GM12801 (cell line): ENCODE results near the gene ATP13A4.

Source experiments
- CTCF ChIP-seq: IDR thresholded peaks from one replicate; pipeline ENCODE4 v1.5.1; 2011; ENCODE audit warnings: control low read depth; ENCODE audit not compliant: insufficient read length; ENCODE audit errors: extremely low read depth

Gene ATP13A4

GRCh38 chr3:193522473-193522872, 32.2 kb downstream of the ATP13A4 start:
- no peak for TF ChIP-seq CTCF

- TF ChIP-seq CTCF, result no peak
Measured at GRCh38 chr3:193520738-193521137, 34.0 kb downstream of the ATP13A4 start.

GRCh38 chr3:193515966-193516365, 38.7 kb downstream of the ATP13A4 start:
- no peak for TF ChIP-seq CTCF

- no peak for TF ChIP-seq CTCF
Measured at GRCh38 chr3:193510154-193510553, 44.5 kb downstream of the ATP13A4 start.

GRCh38 chr3:193509103-193509965, 45.4 kb downstream of the ATP13A4 start:
- TF ChIP-seq CTCF, result no peak

GRCh38 chr3:193508108-193508507, 46.6 kb downstream of the ATP13A4 start:
- TF ChIP-seq CTCF, result no peak

- no peak for TF ChIP-seq CTCF
Measured at GRCh38 chr3:193507566-193507965, 47.1 kb downstream of the ATP13A4 start.

- TF ChIP-seq CTCF, result no peak
Measured at GRCh38 chr3:193506921-193507320, 47.8 kb downstream of the ATP13A4 start.
